ENCODE measurements around the gene ABLIM2. TPM values are rescaled to one million over a fixed set of nuclear protein-coding genes. Genes with fewer than 3 reads are reported as not detected.
A peak's percentile ranks its signal among the peaks of the same experiment; 100 is the strongest.
"Not testable (repeated sequence)": the region's sequence is repeated elsewhere in the genome, so short reads cannot be mapped to it uniquely, and the experiment has no call there.

The ABLIM2 gene
- polyA plus RNA-seq, 1 donor from 2014 or later, result 1.3 TPM

DNA sequence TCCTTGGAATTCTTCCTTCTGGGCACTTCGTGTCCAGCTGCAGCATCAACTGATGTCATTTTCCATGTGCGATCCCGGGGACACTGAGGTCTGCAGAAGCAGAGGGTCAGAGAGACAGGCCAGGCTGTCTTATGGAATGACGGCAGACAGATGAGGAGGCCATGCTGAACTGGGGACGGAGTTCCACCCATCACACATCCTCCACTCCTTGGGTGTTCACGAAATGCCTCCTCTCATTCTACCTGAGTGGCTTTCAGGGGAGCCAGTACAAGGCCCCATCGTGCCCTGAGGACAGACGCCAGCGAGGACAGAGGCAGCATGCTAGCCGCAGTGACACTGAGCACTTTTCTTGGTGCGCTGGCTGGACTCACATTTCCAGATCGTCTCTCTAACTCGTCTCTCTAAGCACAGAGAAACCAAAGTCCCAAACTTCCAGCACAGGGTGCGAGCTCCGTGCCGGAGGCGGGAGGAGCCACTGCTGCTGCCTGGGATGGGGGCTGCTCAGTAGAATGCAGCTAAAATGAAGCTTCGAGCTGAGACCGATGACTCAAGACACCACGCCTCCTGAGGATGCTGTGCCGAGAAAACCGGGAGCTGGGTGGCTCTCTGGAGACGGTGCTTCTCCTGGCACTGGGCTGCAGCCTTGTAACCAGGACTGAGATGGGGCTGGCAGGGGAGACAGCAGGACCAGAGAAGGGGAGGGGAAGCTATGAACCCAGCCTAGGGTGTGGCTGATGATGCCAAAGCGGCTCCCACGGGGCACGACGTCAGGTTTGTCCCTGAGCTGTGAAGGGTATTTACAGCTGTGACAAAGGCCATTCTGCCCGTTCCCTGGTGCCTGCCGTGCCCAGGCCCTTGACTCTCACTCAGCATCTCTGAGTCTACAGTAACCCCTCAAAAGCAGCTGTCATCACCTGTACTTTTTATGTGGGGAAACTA is 8.2 kb downstream of the ABLIM2 start:
- no peak overlapping the region for H3K27ac Mint-ChIP-seq
- peaks cover 0 to 6% (median 0%) of the 10 kb centered on the region in 3 donors for H3K4me1 Mint-ChIP-seq
- no peaks in the 10 kb centered on the region for H3K36me3 Mint-ChIP-seq
- peak overlapping the region in 1 of 4 donors; percentile 72 for H3K4me3 Mint-ChIP-seq
- peaks cover 2% of the 10 kb centered on the region for H3K27me3 Mint-ChIP-seq
- H3K9me3 Mint-ChIP-seq, result no peaks in the 10 kb centered on the region

GRCh38 chr4:8149664-8150063 is 8.9 kb downstream of the ABLIM2 start:
- H3K27me3 Mint-ChIP-seq, result peaks cover 2% of the 10 kb centered on the region
- no peak overlapping the region for H3K4me3 Mint-ChIP-seq
- H3K27ac Mint-ChIP-seq, result no peak overlapping the region

DNA sequence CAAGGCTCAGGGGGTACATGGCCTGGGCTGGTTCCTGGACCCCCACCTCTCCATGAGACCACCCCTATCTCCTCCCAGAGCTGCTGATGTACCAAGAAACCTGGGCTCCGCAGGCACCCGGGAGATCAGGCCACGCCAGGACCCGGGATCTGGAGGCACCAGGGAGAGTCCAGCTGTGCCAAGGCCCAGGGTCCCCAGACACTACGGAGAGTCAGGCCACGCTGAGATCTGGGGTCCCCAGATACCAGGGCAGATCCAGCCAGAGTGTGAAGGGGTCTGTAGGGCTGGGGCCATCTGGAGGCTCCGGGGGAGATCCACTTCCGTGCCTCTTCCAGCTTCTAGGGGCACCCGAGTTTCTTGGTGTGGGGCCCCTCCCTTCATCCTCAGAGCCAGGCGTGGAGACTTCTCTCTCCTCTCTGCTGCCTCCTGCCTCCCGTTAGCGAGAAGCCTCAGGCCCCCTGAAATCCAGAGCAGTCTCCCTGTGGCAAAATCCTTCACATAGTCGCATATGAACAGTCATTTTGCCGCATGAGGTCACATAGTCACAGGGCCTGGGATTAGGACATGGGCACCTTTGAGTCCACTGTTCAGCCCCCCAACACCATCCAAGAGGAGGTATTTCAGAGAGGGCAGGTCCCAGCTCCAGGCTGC is 9.7 kb downstream of the ABLIM2 start:
- no peak overlapping the region for H3K27ac Mint-ChIP-seq
- H3K4me3 Mint-ChIP-seq, result no peak overlapping the region
- H3K9me3 Mint-ChIP-seq, result no peaks in the 10 kb centered on the region
- H3K27me3 Mint-ChIP-seq, result peaks cover 2% of the 10 kb centered on the region
- H3K4me1 Mint-ChIP-seq, result peaks cover 0 to 4% (median 0%) of the 10 kb centered on the region in 3 donors
- no peaks in the 10 kb centered on the region for H3K36me3 Mint-ChIP-seq

More at GRCh38 chr4:8149664-8150063, 8.9 kb downstream of the ABLIM2 start:
- peaks cover 0 to 4% (median 0%) of the 10 kb centered on the region in 3 donors for H3K4me1 Mint-ChIP-seq
- H3K36me3 Mint-ChIP-seq, result no peaks in the 10 kb centered on the region
- no peaks in the 10 kb centered on the region for H3K9me3 Mint-ChIP-seq

- Mint-ChIP-seq H3K9me3 (no peaks in the 10 kb centered on the region), H3K4me3 (no peak overlapping the region), H3K27me3 (peaks cover 7% of the 10 kb centered on the region), H3K36me3 (no peaks in the 10 kb centered on the region), H3K27ac (no peak overlapping the region), H3K4me1 (peaks cover 0 to 4% (median 0%) of the 10 kb centered on the region in 3 donors)
Measured at GRCh38 chr4:8148159-8148558, 10.5 kb downstream of the ABLIM2 start.

DNA sequence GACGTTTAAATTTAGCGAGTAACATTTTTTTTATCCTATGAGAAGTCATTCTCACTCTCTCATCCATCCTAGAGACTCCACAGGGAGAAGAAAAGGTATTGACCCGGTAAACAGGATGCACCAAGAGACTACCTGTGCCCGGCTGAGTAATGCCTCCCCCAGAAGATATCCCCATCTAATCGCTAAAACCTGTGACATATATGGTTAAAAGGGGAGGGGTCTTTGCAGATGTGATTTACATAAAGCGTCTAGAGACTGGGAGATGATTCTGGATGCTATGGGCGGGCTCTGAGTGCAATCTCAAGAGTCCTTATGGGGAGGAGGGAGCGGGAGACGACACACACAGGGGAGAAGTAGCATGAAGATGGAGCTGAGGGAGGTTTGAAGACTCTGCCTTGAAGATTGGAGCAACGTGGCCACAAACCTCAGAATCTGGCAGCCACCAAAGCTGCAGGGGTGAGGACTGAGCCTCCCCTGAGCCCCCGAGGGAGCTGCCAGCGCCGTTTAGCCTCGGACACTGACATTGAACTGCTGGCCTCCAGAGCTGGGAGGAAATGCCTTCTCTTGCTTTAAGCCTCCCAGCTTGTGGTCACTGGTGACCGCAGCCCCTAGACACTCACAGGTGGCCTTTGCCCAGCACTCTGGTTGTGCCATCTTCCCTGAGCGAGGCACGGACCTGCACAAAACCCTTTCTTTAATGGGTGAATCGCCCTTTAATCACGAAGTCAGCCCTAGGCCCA is 11.2 kb downstream of the ABLIM2 start:
- no peaks in the 10 kb centered on the region for H3K36me3 Mint-ChIP-seq
- H3K27ac Mint-ChIP-seq, result no peak overlapping the region
- peaks cover 10% of the 10 kb centered on the region for H3K27me3 Mint-ChIP-seq
- no peaks in the 10 kb centered on the region for H3K9me3 Mint-ChIP-seq
- no peak overlapping the region for H3K4me3 Mint-ChIP-seq
- peaks cover 0 to 4% (median 0%) of the 10 kb centered on the region in 3 donors for H3K4me1 Mint-ChIP-seq

GRCh38 chr4:8146157-8146556 is 12.5 kb downstream of the ABLIM2 start:
- Mint-ChIP-seq H3K9me3 (peaks cover 0 to 1% (median 0%) of the 10 kb centered on the region in 3 donors), H3K4me1 (peaks cover 0 to 4% (median 0%) of the 10 kb centered on the region in 3 donors), H3K27me3 (peaks cover 15% of the 10 kb centered on the region), H3K36me3 (no peaks in the 10 kb centered on the region), H3K27ac (no peak overlapping the region), H3K4me3 (no peak overlapping the region)

- Mint-ChIP-seq H3K36me3 (peaks cover 3% of the 10 kb centered on the region), H3K27ac (no peak overlapping the region), H3K9me3 (peaks cover 4 to 8% (median 5%) of the 10 kb centered on the region in 3 donors), H3K4me3 (no peak overlapping the region), H3K27me3 (peaks cover 15% of the 10 kb centered on the region), H3K4me1 (peaks cover 0 to 6% (median 0%) of the 10 kb centered on the region in 3 donors)
Measured at GRCh38 chr4:8144359-8144758, 14.3 kb downstream of the ABLIM2 start.

DNA sequence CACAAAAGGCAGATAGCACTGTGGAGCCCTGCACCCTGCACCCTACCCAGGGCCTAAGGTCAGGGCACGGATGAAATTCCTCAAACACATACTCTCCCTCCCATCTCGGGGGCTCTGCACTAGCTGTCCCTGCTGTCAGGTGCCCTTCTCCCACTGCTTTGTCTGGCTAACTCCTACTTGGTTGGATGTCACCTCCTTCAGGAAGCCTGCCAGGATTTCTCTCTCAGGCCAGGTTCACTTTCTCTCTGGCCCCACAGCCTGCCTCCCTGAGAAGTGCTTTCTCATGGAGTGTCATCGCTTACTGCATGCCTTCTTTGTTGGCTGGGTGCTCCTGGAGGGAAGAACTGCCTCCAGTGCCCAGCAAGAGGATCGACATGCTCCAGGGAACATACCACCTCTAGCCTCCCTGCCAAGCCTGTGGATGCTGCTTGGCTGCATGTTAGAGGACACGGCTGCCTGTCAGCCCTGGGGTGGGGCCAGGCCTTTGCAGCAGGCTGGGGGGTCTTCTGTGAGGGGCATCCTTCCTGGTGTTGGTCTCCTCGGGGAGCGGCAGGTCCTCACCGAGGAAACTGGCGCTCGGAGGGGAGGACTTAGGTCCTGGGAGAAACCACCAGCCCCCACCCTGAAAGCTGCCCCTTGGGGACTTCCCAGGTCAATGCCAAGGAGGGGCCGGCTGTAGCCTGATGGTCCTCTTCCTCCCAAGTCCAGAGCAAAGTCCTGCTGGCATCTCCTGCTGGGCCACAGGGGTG is 15.0 kb downstream of the ABLIM2 start:
- peaks cover 15% of the 10 kb centered on the region for H3K27me3 Mint-ChIP-seq
- H3K4me1 Mint-ChIP-seq, result peaks cover 0 to 5% (median 0%) of the 10 kb centered on the region in 3 donors
- H3K36me3 Mint-ChIP-seq, result peaks cover 3% of the 10 kb centered on the region
- peaks cover 4 to 8% (median 5%) of the 10 kb centered on the region in 3 donors for H3K9me3 Mint-ChIP-seq
- no peak overlapping the region for H3K4me3 Mint-ChIP-seq
- H3K27ac Mint-ChIP-seq, result no peak overlapping the region

DNA sequence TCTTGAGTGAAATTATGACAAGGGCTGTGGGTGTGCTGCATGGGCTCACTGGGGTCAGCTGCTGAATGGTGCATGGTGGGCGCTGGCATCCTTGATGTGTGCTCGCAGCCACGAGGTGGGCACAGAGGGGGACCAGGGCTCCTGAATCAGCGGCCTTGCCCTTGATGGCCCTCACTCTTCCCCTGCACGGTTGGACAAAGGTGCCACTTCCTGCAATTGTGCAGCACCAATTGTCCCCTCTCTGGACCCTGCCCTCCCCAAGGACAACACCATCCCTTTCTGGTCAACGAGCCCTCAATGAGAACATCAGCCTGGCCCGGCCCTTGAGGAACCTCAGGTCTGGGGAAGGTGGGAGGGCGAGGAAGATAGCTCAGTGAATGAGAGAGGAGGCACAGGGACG is 16.1 kb downstream of the ABLIM2 start:
- no peak overlapping the region for H3K27ac Mint-ChIP-seq
- no peak overlapping the region for H3K4me3 Mint-ChIP-seq
- H3K4me1 Mint-ChIP-seq, result peaks cover 0 to 5% (median 0%) of the 10 kb centered on the region in 3 donors
- H3K36me3 Mint-ChIP-seq, result peaks cover 3% of the 10 kb centered on the region
- H3K27me3 Mint-ChIP-seq, result peaks cover 15% of the 10 kb centered on the region
- peaks cover 5 to 8% (median 8%) of the 10 kb centered on the region in 3 donors for H3K9me3 Mint-ChIP-seq

DNA sequence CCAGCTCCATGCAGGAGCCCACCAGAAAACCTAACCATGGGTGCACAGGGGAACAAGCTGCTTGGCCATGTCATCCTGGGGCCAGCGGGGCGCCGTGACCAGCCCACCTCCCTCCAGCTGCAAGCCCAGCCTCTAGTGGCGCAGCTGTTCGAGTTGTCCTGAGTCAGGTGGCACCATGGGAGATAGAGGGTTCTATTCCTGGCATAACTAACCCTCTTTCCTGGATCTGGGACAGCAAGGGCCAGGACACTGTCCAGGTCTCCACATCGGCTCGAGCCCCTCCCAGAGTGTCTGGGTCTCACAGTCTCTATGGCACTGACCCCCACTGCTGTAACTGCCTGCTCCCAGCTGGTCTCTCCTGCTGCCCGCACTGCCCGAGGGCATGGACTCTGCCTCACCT is 16.7 kb downstream of the ABLIM2 start:
- H3K36me3 Mint-ChIP-seq, result peaks cover 3% of the 10 kb centered on the region
- no peak overlapping the region for H3K27ac Mint-ChIP-seq
- peaks cover 5 to 8% (median 8%) of the 10 kb centered on the region in 3 donors for H3K9me3 Mint-ChIP-seq
- H3K4me3 Mint-ChIP-seq, result peak overlapping the region in 1 of 4 donors; percentile 63
- H3K4me1 Mint-ChIP-seq, result peaks cover 0 to 2% (median 0%) of the 10 kb centered on the region in 3 donors
- H3K27me3 Mint-ChIP-seq, result peaks cover 15% of the 10 kb centered on the region

DNA sequence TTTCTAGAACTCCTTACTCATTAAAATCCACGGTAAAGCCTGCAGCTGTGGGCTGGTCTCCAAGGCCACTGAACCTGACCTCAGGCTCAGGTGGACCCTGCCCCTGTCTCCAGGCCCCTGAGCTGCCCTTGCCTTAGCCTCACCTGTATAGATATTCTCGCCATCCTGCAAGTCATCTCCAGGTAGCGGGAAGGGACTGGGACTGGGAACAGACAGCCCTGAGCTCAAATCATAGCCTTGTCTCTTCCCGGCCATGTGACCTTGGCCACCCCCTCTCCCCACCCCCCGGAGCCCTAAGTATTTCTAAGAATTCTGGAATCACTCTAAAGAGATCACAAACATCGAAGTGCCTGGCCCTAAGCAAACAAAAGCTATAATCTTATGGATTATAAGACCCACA is 17.7 kb downstream of the ABLIM2 start:
- Mint-ChIP-seq H3K27ac (no peak overlapping the region), H3K4me1 (peaks cover 0 to 2% (median 0%) of the 10 kb centered on the region in 3 donors), H3K9me3 (peaks cover 5 to 8% (median 8%) of the 10 kb centered on the region in 3 donors), H3K27me3 (peaks cover 15% of the 10 kb centered on the region), H3K4me3 (no peak overlapping the region), H3K36me3 (peaks cover 3% of the 10 kb centered on the region)

- H3K4me3 Mint-ChIP-seq, result peak overlapping the region in 1 of 4 donors; percentile 81
- H3K36me3 Mint-ChIP-seq, H3K9me3 Mint-ChIP-seq, H3K27ac Mint-ChIP-seq, H3K4me1 Mint-ChIP-seq: not testable (repeated sequence)
- peaks cover 18% of the 10 kb centered on the region for H3K27me3 Mint-ChIP-seq
Measured at GRCh38 chr4:8139726-8140125, 18.9 kb downstream of the ABLIM2 start.

GRCh38 chr4:8136972-8137710 is 21.5 kb downstream of the ABLIM2 start:
- H3K36me3 Mint-ChIP-seq, result peaks cover 6% of the 10 kb centered on the region
- H3K27me3 Mint-ChIP-seq, result peaks cover 16% of the 10 kb centered on the region
- H3K4me3 Mint-ChIP-seq, result no peak overlapping the region
- H3K27ac Mint-ChIP-seq, result no peak overlapping the region
- H3K4me1 Mint-ChIP-seq, result peaks cover 0 to 2% (median 0%) of the 10 kb centered on the region in 3 donors
- H3K9me3 Mint-ChIP-seq, result peaks cover 5 to 8% (median 8%) of the 10 kb centered on the region in 3 donors

Data from IgD-negative memory B cell (primary cell).